Measurements from ENCODE around the gene SLIT1. TPM values are rescaled to one million over a fixed set of nuclear protein-coding genes. Genes with fewer than 3 reads are reported as not detected.

SLIT1 gene
- total RNA-seq, 4 donors from 2014 or later, result 0.35 to 0.49 TPM; not detected in 2

- no peak overlapping the region for H3K4me3 ChIP-seq
- no peaks in the 10 kb centered on the region for H3K27me3 ChIP-seq
- intact Hi-C loops (cut with DNase I; ENCODE audit: low total_unique reads), result no loop called here
- H3K27ac ChIP-seq, result no peak overlapping the region
- TF ChIP-seq POLR2A (IDR thresholded peaks at IDR 0.05) (no peak), CTCF (IDR thresholded peaks at IDR 0.05) (no peak)
- DNase-seq, result no peak
- H3K36me3 ChIP-seq, result no peaks in the 10 kb centered on the region
- no peaks in the 10 kb centered on the region for H3K9me3 ChIP-seq
- no peaks in the 10 kb centered on the region for H3K4me1 ChIP-seq
Measured at GRCh38 chr10:97075961-97076525, 109.7 kb downstream of the SLIT1 start.

GRCh38 chr10:97075421-97075820 lies 110.3 kb downstream of the SLIT1 start:
- H3K4me1 ChIP-seq, result no peaks in the 10 kb centered on the region
- H3K4me3 ChIP-seq, result no peak overlapping the region
- DNase-seq, result no peak
- intact Hi-C loops (cut with DNase I; ENCODE audit: low total_unique reads), result no loop called here
- no peaks in the 10 kb centered on the region for H3K36me3 ChIP-seq
- TF ChIP-seq CTCF (IDR thresholded peaks at IDR 0.05), result no peak
- no peak for TF ChIP-seq POLR2A (IDR thresholded peaks at IDR 0.05)
- H3K27me3 ChIP-seq, result no peaks in the 10 kb centered on the region
- no peak overlapping the region for H3K27ac ChIP-seq
- no peaks in the 10 kb centered on the region for H3K9me3 ChIP-seq

GRCh38 chr10:97074256-97075145 lies 111.3 kb downstream of the SLIT1 start:
- Histone ChIP-seq H3K9me3 (no peaks in the 10 kb centered on the region), H3K27ac (no peak overlapping the region), H3K27me3 (no peaks in the 10 kb centered on the region), H3K4me3 (no peak overlapping the region), H3K4me1 (no peaks in the 10 kb centered on the region), H3K36me3 (no peaks in the 10 kb centered on the region)
- TF ChIP-seq CTCF (IDR thresholded peaks at IDR 0.05) (no peak), POLR2A (IDR thresholded peaks at IDR 0.05) (no peak)
- intact Hi-C loops (cut with DNase I; ENCODE audit: low total_unique reads), result no loop called here
- DNase-seq, result no peak

GRCh38 chr10:97072851-97073665 lies 112.7 kb downstream of the SLIT1 start:
- no peaks in the 10 kb centered on the region for H3K27me3 ChIP-seq
- intact Hi-C loops (cut with DNase I; ENCODE audit: low total_unique reads), result no loop called here
- no peak overlapping the region for H3K4me3 ChIP-seq
- TF ChIP-seq POLR2A (IDR thresholded peaks at IDR 0.05), result no peak
- TF ChIP-seq CTCF (IDR thresholded peaks at IDR 0.05), result peak; percentile 77 to 84 (median 82)
- no peaks in the 10 kb centered on the region for H3K36me3 ChIP-seq
- H3K4me1 ChIP-seq, result no peaks in the 10 kb centered on the region
- DNase-seq, result peak; percentile 63 to 80
- no peaks in the 10 kb centered on the region for H3K9me3 ChIP-seq
- no peak overlapping the region for H3K27ac ChIP-seq

All from uterus (tissue), 4 donors.